GM21381 (cell line): ENCODE results near the gene EXOC6.

Source experiments
- ATAC-seq: cut with Tn5 transposase; IDR thresholded peaks from one replicate; pipeline ENCODE4 v1.9.1; 2021; ENCODE audit warnings: mild to moderate bottlenecking, moderate library complexity; ENCODE audit not compliant: unreplicated experiment

Gene EXOC6

DNA sequence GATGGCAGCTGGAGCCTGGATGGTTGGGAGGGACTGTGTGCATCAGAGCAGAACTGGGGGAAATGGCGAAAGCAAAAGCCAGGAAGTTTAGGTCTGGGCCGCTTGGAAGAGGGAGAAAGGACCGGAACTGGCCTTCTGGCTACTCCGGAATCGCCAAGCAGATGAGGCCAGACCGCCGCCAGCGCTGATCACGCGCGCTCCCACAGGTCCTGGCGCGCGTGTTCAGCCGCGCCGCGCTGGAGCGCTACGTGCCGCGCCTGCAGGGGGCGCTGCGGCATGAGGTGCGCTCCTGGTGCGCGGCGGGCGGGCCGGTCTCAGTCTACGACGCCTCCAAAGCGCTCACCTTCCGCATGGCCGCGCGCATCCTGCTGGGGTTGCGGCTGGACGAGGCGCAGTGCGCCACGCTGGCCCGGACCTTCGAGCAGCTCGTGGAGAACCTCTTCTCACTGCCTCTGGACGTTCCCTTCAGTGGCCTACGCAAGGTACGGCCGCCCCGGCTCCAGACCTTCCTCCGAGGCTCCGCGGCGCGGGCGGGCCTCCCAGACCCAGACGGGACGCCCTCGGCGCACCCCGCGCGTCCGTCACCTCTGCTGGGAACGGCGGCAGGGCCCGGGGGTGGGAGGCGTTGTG lies 214.3 kb downstream of the EXOC6 start:
- peak; percentile 68 for ATAC-seq

DNA sequence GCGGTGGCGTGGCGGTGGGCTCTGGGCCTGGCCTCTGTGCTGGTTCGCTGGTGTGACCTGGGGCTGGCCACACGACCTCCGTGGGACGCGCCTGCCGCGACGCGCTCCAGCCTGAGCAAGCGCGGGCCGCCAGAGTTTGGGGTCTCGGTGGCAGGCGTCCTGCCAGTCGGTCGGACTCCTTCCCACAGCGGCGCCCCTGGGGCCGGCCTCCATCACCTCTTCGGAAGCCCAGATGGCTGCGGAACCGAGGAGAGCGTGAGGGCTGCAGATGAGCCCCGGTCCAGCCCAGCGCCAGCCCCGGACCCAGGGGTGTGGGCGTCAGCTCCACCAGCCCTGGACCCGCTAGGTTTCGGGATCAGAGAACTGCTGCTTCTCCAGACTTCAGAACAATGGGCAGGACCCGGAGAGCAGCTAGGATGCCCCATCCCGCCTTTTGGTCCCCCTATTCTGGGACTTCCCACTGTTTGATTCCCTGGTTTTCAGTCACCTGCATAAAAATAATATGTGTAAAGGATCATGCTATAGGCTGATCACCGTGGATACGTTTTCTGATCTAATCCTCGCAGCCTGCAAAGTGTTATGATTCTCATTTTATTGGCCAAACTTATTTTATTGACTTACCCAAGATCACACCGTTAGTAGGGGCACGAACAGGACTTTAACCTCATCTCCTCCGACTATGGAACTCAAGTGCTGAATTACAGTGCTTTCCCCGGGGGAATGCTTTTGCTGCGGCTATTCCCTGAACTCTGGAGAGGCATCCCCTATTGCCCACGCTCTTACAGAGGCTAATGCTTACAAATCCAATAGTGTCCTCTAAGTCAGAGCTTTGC lies 215.0 kb downstream of the EXOC6 start:
- ATAC-seq: no peak

- ATAC-seq: no peak
Observed at GRCh38 chr10:93063977-93064660, 215.8 kb downstream of the EXOC6 start.

GRCh38 chr10:93064874-93065660 lies 216.7 kb downstream of the EXOC6 start:
- ATAC-seq: no peak

DNA sequence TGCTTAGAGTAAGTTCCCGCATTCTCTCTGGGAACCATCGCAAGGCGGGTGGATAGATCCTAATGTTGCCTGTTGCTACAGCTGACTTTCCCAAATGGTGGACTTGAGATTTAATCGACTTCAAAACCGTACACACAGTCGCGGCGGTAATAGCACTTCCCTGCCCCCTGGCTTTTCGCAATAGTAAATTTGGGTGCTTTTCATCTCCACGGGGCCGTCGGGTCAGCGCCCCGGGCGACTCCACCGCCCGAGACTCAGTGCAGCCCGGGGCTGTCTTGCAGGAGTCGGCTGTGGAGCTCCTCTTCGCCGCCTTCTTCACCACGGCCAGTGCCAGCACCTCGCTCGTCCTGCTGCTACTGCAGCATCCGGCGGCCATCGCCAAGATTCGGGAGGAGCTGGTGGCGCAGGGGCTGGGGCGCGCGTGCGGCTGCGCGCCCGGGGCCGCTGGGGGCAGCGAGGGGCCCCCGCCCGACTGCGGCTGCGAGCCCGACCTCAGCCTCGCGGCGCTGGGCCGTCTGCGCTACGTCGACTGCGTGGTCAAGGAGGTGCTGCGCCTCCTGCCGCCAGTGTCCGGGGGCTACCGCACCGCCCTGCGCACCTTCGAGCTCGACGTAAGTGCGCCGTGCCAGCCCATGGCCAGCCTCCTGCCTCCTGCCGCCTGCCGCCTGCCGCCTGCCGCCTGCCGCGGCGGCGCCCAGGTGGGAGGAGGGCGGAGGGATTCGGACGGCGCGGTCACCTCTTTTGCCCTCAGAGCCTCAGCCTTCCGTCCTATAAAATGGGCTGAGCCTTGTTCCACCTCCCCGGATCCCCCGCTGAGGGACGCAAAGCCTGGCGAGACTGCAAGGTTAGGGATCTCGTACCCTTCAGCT lies 217.6 kb downstream of the EXOC6 start:
- ATAC-seq: no peak

GRCh38 chr10:93066544-93066913 lies 218.2 kb downstream of the EXOC6 start:
- ATAC-seq: no peak

DNA sequence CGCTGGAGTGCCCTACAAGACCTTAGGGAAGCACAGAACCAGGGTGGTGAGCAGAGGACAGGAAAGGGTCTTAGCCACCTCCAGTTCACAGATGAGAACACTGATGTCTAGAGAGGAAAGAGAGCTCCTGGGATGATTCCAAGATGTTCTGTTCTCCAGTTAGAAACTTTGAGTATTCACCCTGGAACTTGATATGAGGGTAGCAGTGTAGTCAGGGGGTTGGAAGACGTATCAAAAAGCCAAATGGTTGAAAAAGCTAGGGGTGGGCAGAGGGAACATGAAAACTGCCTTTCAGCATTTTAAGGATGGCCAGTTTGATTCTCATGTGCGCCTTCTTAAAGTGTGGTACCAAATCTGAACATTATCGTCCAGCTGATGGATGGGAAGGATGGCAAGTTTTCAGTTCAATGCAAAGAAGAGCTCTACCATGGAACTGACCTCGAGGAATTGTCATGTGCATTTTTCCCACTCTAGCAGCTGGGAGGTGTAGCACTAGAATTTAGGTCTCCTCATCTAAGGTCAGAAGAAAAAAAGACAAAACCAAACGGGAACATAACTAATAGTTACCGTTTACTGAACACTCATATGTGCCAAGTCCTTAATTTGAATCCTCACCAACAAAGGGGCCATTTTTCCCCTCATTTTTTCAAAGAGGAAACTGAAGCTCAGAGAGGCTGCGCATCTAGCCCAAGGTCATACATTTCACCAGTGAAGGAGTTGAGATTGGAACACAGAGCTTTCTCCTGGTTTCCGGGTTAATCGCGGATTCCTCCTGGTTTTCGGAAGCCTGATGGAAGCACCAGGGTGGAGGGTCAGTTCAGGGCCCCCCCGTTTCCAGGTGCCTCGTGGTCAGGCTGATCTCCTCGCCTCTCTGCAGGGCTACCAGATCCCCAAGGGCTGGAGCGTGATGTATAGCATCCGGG lies 219.4 kb downstream of the EXOC6 start:
- ATAC-seq: no peak

DNA sequence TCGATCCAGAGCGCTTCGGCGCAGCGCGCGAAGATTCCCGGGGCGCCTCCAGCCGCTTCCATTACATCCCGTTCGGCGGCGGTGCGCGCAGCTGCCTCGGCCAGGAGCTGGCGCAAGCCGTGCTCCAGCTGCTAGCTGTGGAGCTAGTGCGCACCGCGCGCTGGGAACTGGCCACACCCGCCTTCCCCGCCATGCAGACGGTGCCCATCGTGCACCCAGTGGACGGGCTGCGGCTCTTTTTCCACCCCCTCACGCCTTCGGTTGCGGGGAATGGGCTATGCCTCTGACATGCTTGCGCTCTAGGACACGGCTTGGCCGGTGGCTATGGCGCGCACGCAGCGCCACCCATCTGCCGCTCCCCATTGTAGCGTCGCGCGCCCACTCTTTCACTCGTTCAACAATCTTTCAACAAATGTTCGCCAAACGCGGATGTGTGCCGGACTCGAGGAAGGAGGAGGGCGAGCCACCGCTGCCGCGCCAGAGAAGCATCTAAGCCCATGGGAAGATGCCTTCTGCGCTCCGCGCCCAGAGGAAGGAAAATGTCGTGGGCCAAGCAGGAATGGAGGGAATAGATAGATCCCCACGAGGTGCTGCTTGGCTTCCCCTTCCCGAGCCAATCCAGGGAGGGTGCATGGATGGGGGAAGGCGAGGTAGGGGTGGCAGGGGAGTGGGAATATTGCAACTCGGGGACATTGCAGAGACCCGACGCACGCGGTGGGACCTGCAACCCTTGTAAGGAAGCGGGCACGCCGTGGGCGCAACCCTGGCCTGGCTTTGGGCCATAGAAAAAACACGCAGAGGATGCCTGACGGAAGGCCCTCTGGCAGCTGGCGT lies 220.3 kb downstream of the EXOC6 start:
- ATAC-seq: no peak

GRCh38 chr10:93069245-93069561 lies 220.9 kb downstream of the EXOC6 start:
- ATAC-seq: no peak

GRCh38 chr10:93070378-93071176 lies 222.3 kb downstream of the EXOC6 start:
- no peak for ATAC-seq

- no peak for ATAC-seq
Observed at GRCh38 chr10:93071177-93071472, 222.8 kb downstream of the EXOC6 start.

DNA sequence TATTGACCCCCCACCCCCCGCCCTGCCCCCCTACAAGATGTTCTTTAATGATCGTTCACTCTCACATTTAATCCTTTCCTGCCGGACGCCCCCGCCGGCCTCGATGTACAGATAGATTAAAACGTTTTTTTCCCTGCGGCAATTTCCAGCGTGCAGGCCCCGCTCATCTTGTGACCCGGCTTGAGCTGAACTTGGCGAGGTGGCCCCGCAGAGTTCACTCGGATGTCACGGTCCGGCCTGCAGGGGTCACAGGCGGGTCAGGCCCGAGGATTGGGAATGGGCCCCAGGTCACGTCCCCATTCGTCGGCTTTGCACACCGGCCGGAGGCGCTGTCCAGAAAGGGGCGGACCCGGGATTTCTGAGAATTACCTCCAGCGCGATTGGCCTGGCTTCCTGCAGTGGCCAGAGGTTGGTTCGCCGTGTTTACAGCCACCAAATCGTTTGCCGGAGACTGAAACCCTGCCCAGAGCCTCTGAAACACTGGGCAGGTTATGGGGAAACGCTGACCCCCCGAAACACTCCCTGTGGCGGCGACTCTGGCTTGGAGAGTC lies 223.4 kb downstream of the EXOC6 start:
- no peak for ATAC-seq

DNA sequence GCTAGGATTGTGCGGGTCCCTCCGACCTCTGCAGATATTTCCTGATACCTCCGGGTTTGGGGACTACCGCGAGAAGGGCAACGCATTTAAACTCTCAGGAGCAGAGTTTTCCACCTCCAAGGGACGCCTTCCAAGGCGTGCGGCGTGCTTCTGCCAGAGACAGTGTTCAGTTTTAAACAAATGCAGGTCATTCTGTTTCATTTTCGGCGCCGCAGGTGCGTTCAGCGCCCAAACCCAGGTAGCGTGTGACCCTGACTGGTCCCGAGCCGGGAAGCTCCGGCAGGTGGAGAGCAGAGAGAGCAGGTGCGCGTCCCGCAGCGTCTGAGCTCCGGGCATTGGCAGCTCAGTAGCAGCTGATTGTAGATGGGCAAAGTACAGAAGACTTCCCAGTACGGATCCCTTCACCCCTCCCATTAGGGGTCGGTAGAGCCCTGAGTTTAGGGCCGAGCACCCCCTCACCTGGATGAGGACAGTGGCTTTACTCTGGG lies 223.9 kb downstream of the EXOC6 start:
- ATAC-seq: no peak

DNA sequence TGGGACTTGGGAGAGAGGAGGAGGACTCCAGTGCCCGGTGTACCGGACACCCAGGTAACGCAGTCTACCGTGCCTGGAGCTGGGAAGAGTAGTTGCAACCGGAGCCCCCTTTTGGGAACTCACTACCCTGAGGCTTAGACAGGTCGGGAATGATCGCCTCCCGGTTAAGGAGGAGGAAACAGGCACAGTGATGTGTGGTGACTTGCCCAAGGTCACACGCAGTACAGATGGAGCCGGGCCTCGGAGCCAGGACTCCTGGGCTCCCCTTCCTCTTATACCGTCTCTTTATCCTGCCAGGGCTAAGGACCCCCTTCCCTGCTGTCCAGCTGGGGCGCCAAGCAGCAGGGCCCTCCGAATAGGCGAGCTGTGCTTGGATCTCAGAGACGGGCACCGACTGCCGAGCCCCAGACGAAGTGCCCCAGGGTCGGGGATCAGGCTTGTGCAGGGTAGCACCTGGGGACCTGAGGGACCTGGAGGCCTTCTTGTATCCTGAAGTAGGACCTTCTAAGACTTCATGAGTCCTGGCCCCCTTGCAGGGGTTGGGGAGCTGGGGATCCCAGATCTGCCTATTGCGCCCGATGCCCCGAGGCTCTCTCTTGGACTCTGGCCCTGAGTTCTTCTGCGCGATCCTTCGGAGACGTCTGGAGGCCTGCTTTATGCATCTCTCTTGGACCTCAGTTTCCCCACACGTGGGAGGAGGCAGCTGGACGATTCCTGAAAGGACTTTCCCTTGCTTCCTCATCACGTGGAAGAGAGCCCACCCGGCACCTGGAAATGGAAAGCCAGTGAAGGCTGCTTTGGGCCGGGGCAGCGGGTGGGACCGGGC lies 224.6 kb downstream of the EXOC6 start:
- no peak for ATAC-seq

DNA sequence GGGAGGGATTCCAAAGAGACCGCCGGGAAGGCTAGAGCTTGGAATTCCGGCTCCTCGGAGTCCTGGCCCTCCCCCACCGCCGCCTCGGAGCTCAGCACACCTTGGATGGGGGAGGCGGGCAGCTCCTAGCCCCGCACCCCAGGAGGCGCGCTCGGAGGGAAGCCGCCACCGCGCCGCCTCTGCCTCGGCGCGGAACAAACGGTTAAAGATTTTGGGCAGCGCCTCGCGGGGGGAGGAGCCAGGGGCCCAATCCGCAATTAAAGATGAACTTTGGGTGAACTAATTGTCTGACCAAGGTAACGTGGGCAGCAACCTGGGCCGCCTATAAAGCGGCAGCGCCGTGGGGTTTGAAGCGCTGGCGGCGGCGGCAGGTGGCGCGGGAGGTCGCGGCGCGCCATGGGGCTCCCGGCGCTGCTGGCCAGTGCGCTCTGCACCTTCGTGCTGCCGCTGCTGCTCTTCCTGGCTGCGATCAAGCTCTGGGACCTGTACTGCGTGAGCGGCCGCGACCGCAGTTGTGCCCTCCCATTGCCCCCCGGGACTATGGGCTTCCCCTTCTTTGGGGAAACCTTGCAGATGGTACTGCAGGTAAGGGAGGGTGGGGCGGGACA lies 225.3 kb downstream of the EXOC6 start, which contains the start of gene CYP26A1:
CYP26A1 (plus strand) TSS at position 355 of the 608 bp plus-strand sequence; CDS start at position 397, 42 bp downstream.
- ATAC-seq: no peak

GRCh38 chr10:93074147-93074596 lies 225.9 kb downstream of the EXOC6 start:
- no peak for ATAC-seq
